Brain microvascular endothelial cell (primary cell): ENCODE data around the gene DENND5B.

Source experiments
- DNase-seq: peaks from one replicate; pipeline ENCODE4 v3.0.0-alpha.2; 2020
- H3K27ac ChIP-seq: fragments of 250-450 bp; sonication (Bioruptor Pico); 2 replicates; pipeline ENCODE4 v1.5.1; 2020; ENCODE audit warnings: mild to moderate bottlenecking, moderate library complexity
- H3K27me3 ChIP-seq: fragments of 250-450 bp; sonication (Bioruptor Pico); replicated peaks from 2 replicates; pipeline ENCODE4 v1.5.1; 2020; ENCODE audit warnings: mild to moderate bottlenecking
- H3K36me3 ChIP-seq: fragments of 250-450 bp; sonication (Bioruptor Pico); replicated peaks from 2 replicates; pipeline ENCODE4 v1.5.1; 2020; ENCODE audit warnings: mild to moderate bottlenecking
- H3K4me3 ChIP-seq: 2 replicates; pipeline ENCODE4 v1.5.1; 2011; ENCODE audit warnings: low read depth, mild to moderate bottlenecking, control low read depth, low read length, moderate library complexity
- CTCF ChIP-seq: IDR thresholded peaks from 2 replicates; pipeline ENCODE4 v1.5.1; 2011; ENCODE audit warnings: low read depth, mild to moderate bottlenecking, moderate library complexity, low read length, control low read depth, inconsistent platforms; ENCODE audit errors: missing control alignments
- in situ Hi-C: cut with HindIII; loops from 2 replicates; pipeline ENCODE4 v1.10.0; 2017; ENCODE audit warnings: low sequenced_read_pairs, low pct_ligation_motif_present

DENND5B gene

GRCh38 chr12:31600252-31600651 lies 9.3 kb upstream of the DENND5B start:
- in situ Hi-C loops, result no loop called here

GRCh38 chr12:31599053-31599452 lies 8.1 kb upstream of the DENND5B start:
- DNase-seq, result no peak
- TF ChIP-seq CTCF, result no peak
- Histone ChIP-seq H3K27me3 (no peaks in the 10 kb centered on the region), H3K36me3 (no peaks in the 10 kb centered on the region), H3K4me3 (no peak overlapping the region), H3K27ac (no peak overlapping the region)
- in situ Hi-C loops, result no loop called here

More at GRCh38 chr12:31600252-31600651, 9.3 kb upstream of the DENND5B start:
- H3K36me3 ChIP-seq, result no peaks in the 10 kb centered on the region
- no peak overlapping the region for H3K4me3 ChIP-seq
- DNase-seq, result no peak
- H3K27me3 ChIP-seq, result no peaks in the 10 kb centered on the region
- no peak overlapping the region for H3K27ac ChIP-seq
- no peak for TF ChIP-seq CTCF

- no peak overlapping the region for H3K4me3 ChIP-seq
- H3K36me3 ChIP-seq, result no peaks in the 10 kb centered on the region
- no peak for DNase-seq
- H3K27ac ChIP-seq, result no peak overlapping the region
- H3K27me3 ChIP-seq, result no peaks in the 10 kb centered on the region
- no peak for TF ChIP-seq CTCF
- in situ Hi-C loops, result no loop called here
Measured at GRCh38 chr12:31597066-31597465, 6.1 kb upstream of the DENND5B start.

- in situ Hi-C loops, result no loop called here
- H3K36me3 ChIP-seq, result peaks cover 4% of the 10 kb centered on the region
- no peak overlapping the region for H3K4me3 ChIP-seq
- no peak overlapping the region for H3K27ac ChIP-seq
- DNase-seq, result no peak
- no peaks in the 10 kb centered on the region for H3K27me3 ChIP-seq
- no peak for TF ChIP-seq CTCF
Measured at GRCh38 chr12:31594681-31595080, 3.7 kb upstream of the DENND5B start.

- no peak for TF ChIP-seq CTCF
Measured at GRCh38 chr12:31591380-31591901, 505 bp upstream of the DENND5B start.

GRCh38 chr12:31589904-31590641 lies 863 bp downstream of the DENND5B start:
- no peak for TF ChIP-seq CTCF
- DNase-seq, result peak; percentile 44
- Histone ChIP-seq H3K27ac (peak overlapping the region; percentile 92), H3K27me3 (no peaks in the 10 kb centered on the region), H3K4me3 (peak overlapping the region; percentile 82), H3K36me3 (peaks cover 4% of the 10 kb centered on the region)
- in situ Hi-C loops, result no loop called here

More at GRCh38 chr12:31591380-31591901, 505 bp upstream of the DENND5B start:
- Histone ChIP-seq H3K4me3 (peak overlapping the region; percentile 82), H3K27ac (peak overlapping the region; percentile 30), H3K27me3 (no peaks in the 10 kb centered on the region), H3K36me3 (peaks cover 4% of the 10 kb centered on the region)
- in situ Hi-C loops, result no loop called here
- no peak for DNase-seq
